Left lung (tissue), 10 donors: ENCODE results near the gene GSTA3. TPM values are rescaled to one million over a fixed set of nuclear protein-coding genes. Genes with fewer than 3 reads are reported as not detected.
"Not testable (repeated sequence)": the region's sequence is repeated elsewhere in the genome, so short reads cannot be mapped to it uniquely, and the experiment has no call there.

Experiments
- ATAC-seq: fragments of 200-7000 bp; cut with Tn5 transposase; one replicate; pipeline ENCODE4 v1.9.1; 2020; ENCODE audit warnings: moderate library complexity
- DNase-seq, 4 donors: peaks; one replicate each; pipeline ENCODE4 v3.0.0-alpha.2; 2013 to 2020
- H3K27ac ChIP-seq, 2 donors: fragments of 200-600 bp; sonication (generic) in 1 of 2; one replicate each; pipeline versions ENCODE4 v1.5.0 to v1.8.0; 2020 to 2021
- H3K27me3 ChIP-seq, 2 donors: fragments of 200-600 bp; sonication (generic) in 1 of 2; one replicate each; pipeline versions ENCODE4 v1.5.0 to v1.8.0; 2020 to 2021
- H3K36me3 ChIP-seq, 2 donors: fragments of 200-600 bp; sonication (generic) in 1 of 2; one replicate each; pipeline versions ENCODE4 v1.5.0 to v1.8.0; 2020 to 2021
- H3K4me1 ChIP-seq, 2 donors: fragments of 200-600 bp; one replicate each; pipeline ENCODE4 v1.8.0; 2021
- H3K4me3 ChIP-seq, 2 donors: fragments of 200-600 bp; sonication (generic) in 1 of 2; one replicate each; pipeline versions ENCODE4 v1.5.0 to v1.8.0; 2020 to 2021; ENCODE audit warnings: mild to moderate bottlenecking in 1 of 2
- H3K9me3 ChIP-seq, 2 donors: fragments of 200-600 bp; sonication (generic) in 1 of 2; one replicate each; pipeline versions ENCODE4 v1.5.0 to v1.8.0; 2020 to 2021
- intact Hi-C, 2 donors: fragments of 100-400 bp; cut with DNase I; formaldehyde crosslinking; loops; one replicate each; pipeline versions ENCODE4 v1.11.2 to v1.14.2; 2022
- polyA plus RNA-seq, 6 donors: library from polyadenylated mRNA; unstranded; fragments of 120-200 nt; gene quantifications; one replicate each; pipeline ENCODE4 v1.2.1, GENCODE V29; 2013; ENCODE audit not compliant: insufficient read length in 6 of 6
- total RNA-seq, 2 donors: library from RNA; stranded (reverse); fragmentation: NEBNext Ultra II Directional; extraction: Animal tissue kit (Norgen Biotek cat#: 25700); gene quantifications; one replicate each; pipeline ENCODE4 v1.2.1, GENCODE V29; 2021
- TF ChIP-seq, protein P1 (sequence below), 2 donors: fragments of 200-600 bp; sonication (generic) in 1 of 2; IDR thresholded peaks; one replicate each; pipeline versions ENCODE4 v1.5.0 to v1.8.0; 2021; ENCODE audit warnings: antibody characterized with exemption in 2 of 2
- donor health status: DM: no; HTN: yes; CAD: no.
- donor health status: DM: no; HTN: no; CAD: no.

GSTA3 gene
- total and polyA plus RNA-seq, 8 donors, result 0.20 to 1.9 (median 1.0) TPM; not detected in 1

- H3K36me3 ChIP-seq, result no peaks in the 10 kb centered on the region
- H3K27ac ChIP-seq, result no peak overlapping the region
- DNase-seq (no peak), ATAC-seq (no peak)
- no peaks in the 10 kb centered on the region for H3K27me3 ChIP-seq
- TF ChIP-seq, protein P1, sequence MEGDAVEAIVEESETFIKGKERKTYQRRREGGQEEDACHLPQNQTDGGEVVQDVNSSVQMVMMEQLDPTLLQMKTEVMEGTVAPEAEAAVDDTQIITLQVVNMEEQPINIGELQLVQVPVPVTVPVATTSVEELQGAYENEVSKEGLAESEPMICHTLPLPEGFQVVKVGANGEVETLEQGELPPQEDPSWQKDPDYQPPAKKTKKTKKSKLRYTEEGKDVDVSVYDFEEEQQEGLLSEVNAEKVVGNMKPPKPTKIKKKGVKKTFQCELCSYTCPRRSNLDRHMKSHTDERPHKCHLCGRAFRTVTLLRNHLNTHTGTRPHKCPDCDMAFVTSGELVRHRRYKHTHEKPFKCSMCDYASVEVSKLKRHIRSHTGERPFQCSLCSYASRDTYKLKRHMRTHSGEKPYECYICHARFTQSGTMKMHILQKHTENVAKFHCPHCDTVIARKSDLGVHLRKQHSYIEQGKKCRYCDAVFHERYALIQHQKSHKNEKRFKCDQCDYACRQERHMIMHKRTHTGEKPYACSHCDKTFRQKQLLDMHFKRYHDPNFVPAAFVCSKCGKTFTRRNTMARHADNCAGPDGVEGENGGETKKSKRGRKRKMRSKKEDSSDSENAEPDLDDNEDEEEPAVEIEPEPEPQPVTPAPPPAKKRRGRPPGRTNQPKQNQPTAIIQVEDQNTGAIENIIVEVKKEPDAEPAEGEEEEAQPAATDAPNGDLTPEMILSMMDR (IDR thresholded peaks at IDR 0.05), result no peak
- no peaks in the 10 kb centered on the region for H3K4me1 ChIP-seq
- H3K4me3 ChIP-seq, result no peak overlapping the region
- intact Hi-C loops, result no loop called here
- H3K9me3 ChIP-seq, result no peaks in the 10 kb centered on the region
Measured at GRCh38 chr6:52909131-52909530, 367 bp downstream of the GSTA3 start.

DNA sequence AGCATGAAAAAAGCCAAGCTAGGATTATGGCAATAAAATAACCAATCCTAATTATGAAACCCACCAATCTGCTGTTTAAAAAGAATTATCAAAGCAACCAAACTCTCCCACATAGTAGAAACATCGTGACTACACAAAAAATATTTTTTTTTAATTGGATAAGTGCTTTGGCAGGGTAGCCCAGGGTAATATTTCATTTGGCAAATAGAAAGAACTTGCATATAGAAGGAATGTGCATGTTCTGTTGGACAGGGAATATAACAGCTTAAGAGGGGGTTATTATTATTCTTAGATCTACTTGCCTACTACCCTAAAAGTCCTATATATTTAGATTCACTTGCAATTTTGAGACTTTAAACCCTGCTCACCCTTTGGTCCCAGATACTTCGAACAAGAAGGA lies 972 bp downstream of the GSTA3 start:
- no peak for DNase-seq
- H3K9me3 ChIP-seq, result no peaks in the 10 kb centered on the region
- intact Hi-C loops, result no loop called here
- H3K4me3 ChIP-seq, result no peak overlapping the region
- H3K36me3 ChIP-seq, result no peaks in the 10 kb centered on the region
- no peaks in the 10 kb centered on the region for H3K4me1 ChIP-seq
- no peaks in the 10 kb centered on the region for H3K27me3 ChIP-seq
- ATAC-seq, result no peak
- H3K27ac ChIP-seq, result no peak overlapping the region
- TF ChIP-seq, protein P1 (IDR thresholded peaks at IDR 0.05), result no peak

- Histone ChIP-seq H3K27ac (no peak overlapping the region), H3K27me3 (no peaks in the 10 kb centered on the region), H3K4me3 (no peak overlapping the region), H3K4me1 (no peaks in the 10 kb centered on the region), H3K9me3 (no peaks in the 10 kb centered on the region), H3K36me3 (no peaks in the 10 kb centered on the region)
- TF ChIP-seq, protein P1 (IDR thresholded peaks at IDR 0.05), result no peak
- DNase-seq, result no peak
- peak; percentile 55 for ATAC-seq
- intact Hi-C loops, result no loop called here
Measured at GRCh38 chr6:52904562-52905279, 4.8 kb downstream of the GSTA3 start.

DNA sequence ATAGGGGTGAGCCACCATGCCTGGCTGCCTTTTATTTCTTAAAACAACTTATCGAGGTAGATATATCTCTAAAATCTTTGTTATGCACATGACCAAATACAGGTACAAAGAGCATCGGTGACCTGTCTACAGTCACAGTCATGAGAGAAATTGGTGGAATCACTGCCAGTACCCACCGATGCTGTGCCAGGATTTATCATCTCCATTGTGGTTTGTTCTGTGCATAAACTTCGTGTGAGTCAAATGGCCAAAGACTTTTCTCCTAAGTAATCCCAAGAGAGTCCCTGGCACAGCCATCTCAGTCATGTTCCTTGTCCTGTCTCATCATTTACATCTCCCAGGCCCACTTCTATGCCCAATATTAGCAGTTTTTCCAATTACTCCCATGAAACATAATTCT lies 9.0 kb downstream of the GSTA3 start:
- Histone ChIP-seq H3K4me3 (no peak overlapping the region), H3K9me3 (no peaks in the 10 kb centered on the region), H3K27ac (no peak overlapping the region), H3K4me1 (no peaks in the 10 kb centered on the region), H3K36me3 (no peaks in the 10 kb centered on the region), H3K27me3 (no peaks in the 10 kb centered on the region)
- ATAC-seq (no peak), DNase-seq (no peak)
- TF ChIP-seq, protein P1 (IDR thresholded peaks at IDR 0.05), result no peak
- intact Hi-C loops, result no loop called here

- H3K27me3 ChIP-seq, H3K36me3 ChIP-seq, intact Hi-C loops, ATAC-seq, H3K27ac ChIP-seq, H3K4me3 ChIP-seq, H3K9me3 ChIP-seq, H3K4me1 ChIP-seq, DNase-seq: not testable (repeated sequence)
Measured at GRCh38 chr6:52895790-52896189, 13.7 kb downstream of the GSTA3 start.

GRCh38 chr6:52894285-52894684 lies 15.2 kb downstream of the GSTA3 start:
- Histone ChIP-seq H3K27ac (no peak overlapping the region), H3K4me1 (no peaks in the 10 kb centered on the region)
- intact Hi-C loops, result no loop called here

More at GRCh38 chr6:52894285-52894684, 15.2 kb downstream of the GSTA3 start:
- no peaks in the 10 kb centered on the region for H3K36me3 ChIP-seq
- no peak overlapping the region for H3K4me3 ChIP-seq
- TF ChIP-seq, protein P1 (IDR thresholded peaks at IDR 0.05), result no peak
- H3K27me3 ChIP-seq, result no peaks in the 10 kb centered on the region
- ATAC-seq, result no peak
- no peak for DNase-seq
- no peaks in the 10 kb centered on the region for H3K9me3 ChIP-seq
